OCI-LY1 (cell line): ENCODE results near the gene NEK1.
"Not testable (repeated sequence)": the region's sequence is repeated elsewhere in the genome, so short reads cannot be mapped to it uniquely, and the experiment has no call there.

Experiments used
- CTCF ChIP-seq: fragments of 200-600 bp; sonication (generic), shearing (Covaris generic); IDR thresholded peaks from 2 replicates; pipeline ENCODE4 v1.5.1; 2017; ENCODE audit warnings: mild to moderate bottlenecking, antibody characterized with exemption, low read length, moderate library complexity, mixed read lengths
- EZH2 ChIP-seq: fragments of 200-600 bp; sonication (generic), shearing (Covaris generic); IDR thresholded peaks from 2 replicates; pipeline ENCODE4 v1.8.0; 2017; ENCODE audit warnings: borderline replicate concordance, mixed run types, mild to moderate bottlenecking, antibody characterized with exemption, low read length, moderate library complexity, mixed read lengths

GRCh38 chr4:169571012-169571411 lies 41.4 kb downstream of the NEK1 start:
- TF ChIP-seq CTCF, EZH2: not testable (repeated sequence)
